H1 (cell line): ENCODE measurements around the gene CLPTM1L. TPM values are rescaled to one million over a fixed set of nuclear protein-coding genes. Genes with fewer than 3 reads are reported as not detected.

Experiments
- CHD1 ChIP-seq: IDR thresholded peaks from 2 replicates; pipeline ENCODE4 v1.6.1; 2012; ENCODE audit warnings: low read depth, low read length, improper control_type of control experiment
- SP4 ChIP-seq: IDR thresholded peaks from 2 replicates; pipeline ENCODE4 v1.6.1; 2012; ENCODE audit warnings: low read length, inconsistent platforms
- SRF ChIP-seq: IDR thresholded peaks from 2 replicates; pipeline ENCODE4 v1.6.1; 2011; ENCODE audit warnings: mild to moderate bottlenecking, low read depth, low read length, moderate library complexity
- TAF1 ChIP-seq: IDR thresholded peaks from 2 replicates; pipeline ENCODE4 v1.6.1; 2011; ENCODE audit warnings: mild to moderate bottlenecking, low read depth, low read length
- polyA plus RNA-seq, 7 experiments: library from polyadenylated mRNA; depleted of rRNA in 3 of 7; stranded (reverse) in 5 of 7; unstranded in 2 of 7; fragments of >200 nt in 5 of 7; fragments of 200-250 nt in 2 of 7; gene quantifications; 1 replicate in 5 of 7; 2 replicates in 1 of 7; 4 replicates in 1 of 7; pipeline versions ENCODE4 v1.2.1 to v1.2.3, GENCODE V29; 2011 to 2013; ENCODE audit warnings: missing spikeins in 2 of 7, mixed read lengths in 2 of 7
- total RNA-seq: library from RNA; stranded (reverse); fragmentation: NEBNext Ultra II Directional; extraction: Animal tissue kit (Norgen Biotek cat#: 25700); gene quantifications from 2 replicates; pipeline ENCODE4 v1.2.1, GENCODE V29; 2021
- TF ChIP-seq, protein P1 (sequence below): fragments of 300-600 bp; sonication (generic); IDR thresholded peaks from 2 replicates; pipeline ENCODE4 v1.7.1; 2012; ENCODE audit warnings: low read length, moderate library complexity, mild to moderate bottlenecking, inconsistent platforms; ENCODE audit not compliant: insufficient replicate concordance
- TF ChIP-seq, protein P2 (sequence below): IDR thresholded peaks from 2 replicates; pipeline ENCODE4 v1.6.1; 2012; ENCODE audit warnings: low read length, inconsistent platforms

CLPTM1L gene
- total and polyA plus RNA-seq, 2 of the 8 experiments (the other 6 are each of a cell fraction or from before 2014, with no cell fraction given), result 102 to 119 TPM

- TF ChIP-seq, protein P1, sequence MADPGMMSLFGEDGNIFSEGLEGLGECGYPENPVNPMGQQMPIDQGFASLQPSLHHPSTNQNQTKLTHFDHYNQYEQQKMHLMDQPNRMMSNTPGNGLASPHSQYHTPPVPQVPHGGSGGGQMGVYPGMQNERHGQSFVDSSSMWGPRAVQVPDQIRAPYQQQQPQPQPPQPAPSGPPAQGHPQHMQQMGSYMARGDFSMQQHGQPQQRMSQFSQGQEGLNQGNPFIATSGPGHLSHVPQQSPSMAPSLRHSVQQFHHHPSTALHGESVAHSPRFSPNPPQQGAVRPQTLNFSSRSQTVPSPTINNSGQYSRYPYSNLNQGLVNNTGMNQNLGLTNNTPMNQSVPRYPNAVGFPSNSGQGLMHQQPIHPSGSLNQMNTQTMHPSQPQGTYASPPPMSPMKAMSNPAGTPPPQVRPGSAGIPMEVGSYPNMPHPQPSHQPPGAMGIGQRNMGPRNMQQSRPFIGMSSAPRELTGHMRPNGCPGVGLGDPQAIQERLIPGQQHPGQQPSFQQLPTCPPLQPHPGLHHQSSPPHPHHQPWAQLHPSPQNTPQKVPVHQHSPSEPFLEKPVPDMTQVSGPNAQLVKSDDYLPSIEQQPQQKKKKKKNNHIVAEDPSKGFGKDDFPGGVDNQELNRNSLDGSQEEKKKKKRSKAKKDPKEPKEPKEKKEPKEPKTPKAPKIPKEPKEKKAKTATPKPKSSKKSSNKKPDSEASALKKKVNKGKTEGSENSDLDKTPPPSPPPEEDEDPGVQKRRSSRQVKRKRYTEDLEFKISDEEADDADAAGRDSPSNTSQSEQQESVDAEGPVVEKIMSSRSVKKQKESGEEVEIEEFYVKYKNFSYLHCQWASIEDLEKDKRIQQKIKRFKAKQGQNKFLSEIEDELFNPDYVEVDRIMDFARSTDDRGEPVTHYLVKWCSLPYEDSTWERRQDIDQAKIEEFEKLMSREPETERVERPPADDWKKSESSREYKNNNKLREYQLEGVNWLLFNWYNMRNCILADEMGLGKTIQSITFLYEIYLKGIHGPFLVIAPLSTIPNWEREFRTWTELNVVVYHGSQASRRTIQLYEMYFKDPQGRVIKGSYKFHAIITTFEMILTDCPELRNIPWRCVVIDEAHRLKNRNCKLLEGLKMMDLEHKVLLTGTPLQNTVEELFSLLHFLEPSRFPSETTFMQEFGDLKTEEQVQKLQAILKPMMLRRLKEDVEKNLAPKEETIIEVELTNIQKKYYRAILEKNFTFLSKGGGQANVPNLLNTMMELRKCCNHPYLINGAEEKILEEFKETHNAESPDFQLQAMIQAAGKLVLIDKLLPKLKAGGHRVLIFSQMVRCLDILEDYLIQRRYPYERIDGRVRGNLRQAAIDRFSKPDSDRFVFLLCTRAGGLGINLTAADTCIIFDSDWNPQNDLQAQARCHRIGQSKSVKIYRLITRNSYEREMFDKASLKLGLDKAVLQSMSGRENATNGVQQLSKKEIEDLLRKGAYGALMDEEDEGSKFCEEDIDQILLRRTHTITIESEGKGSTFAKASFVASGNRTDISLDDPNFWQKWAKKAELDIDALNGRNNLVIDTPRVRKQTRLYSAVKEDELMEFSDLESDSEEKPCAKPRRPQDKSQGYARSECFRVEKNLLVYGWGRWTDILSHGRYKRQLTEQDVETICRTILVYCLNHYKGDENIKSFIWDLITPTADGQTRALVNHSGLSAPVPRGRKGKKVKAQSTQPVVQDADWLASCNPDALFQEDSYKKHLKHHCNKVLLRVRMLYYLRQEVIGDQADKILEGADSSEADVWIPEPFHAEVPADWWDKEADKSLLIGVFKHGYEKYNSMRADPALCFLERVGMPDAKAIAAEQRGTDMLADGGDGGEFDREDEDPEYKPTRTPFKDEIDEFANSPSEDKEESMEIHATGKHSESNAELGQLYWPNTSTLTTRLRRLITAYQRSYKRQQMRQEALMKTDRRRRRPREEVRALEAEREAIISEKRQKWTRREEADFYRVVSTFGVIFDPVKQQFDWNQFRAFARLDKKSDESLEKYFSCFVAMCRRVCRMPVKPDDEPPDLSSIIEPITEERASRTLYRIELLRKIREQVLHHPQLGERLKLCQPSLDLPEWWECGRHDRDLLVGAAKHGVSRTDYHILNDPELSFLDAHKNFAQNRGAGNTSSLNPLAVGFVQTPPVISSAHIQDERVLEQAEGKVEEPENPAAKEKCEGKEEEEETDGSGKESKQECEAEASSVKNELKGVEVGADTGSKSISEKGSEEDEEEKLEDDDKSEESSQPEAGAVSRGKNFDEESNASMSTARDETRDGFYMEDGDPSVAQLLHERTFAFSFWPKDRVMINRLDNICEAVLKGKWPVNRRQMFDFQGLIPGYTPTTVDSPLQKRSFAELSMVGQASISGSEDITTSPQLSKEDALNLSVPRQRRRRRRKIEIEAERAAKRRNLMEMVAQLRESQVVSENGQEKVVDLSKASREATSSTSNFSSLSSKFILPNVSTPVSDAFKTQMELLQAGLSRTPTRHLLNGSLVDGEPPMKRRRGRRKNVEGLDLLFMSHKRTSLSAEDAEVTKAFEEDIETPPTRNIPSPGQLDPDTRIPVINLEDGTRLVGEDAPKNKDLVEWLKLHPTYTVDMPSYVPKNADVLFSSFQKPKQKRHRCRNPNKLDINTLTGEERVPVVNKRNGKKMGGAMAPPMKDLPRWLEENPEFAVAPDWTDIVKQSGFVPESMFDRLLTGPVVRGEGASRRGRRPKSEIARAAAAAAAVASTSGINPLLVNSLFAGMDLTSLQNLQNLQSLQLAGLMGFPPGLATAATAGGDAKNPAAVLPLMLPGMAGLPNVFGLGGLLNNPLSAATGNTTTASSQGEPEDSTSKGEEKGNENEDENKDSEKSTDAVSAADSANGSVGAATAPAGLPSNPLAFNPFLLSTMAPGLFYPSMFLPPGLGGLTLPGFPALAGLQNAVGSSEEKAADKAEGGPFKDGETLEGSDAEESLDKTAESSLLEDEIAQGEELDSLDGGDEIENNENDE, result no peak
- TF ChIP-seq SP4 (no peak), TAF1 (no peak), CHD1 (no peak), SRF (no peak)
- TF ChIP-seq, protein P2, sequence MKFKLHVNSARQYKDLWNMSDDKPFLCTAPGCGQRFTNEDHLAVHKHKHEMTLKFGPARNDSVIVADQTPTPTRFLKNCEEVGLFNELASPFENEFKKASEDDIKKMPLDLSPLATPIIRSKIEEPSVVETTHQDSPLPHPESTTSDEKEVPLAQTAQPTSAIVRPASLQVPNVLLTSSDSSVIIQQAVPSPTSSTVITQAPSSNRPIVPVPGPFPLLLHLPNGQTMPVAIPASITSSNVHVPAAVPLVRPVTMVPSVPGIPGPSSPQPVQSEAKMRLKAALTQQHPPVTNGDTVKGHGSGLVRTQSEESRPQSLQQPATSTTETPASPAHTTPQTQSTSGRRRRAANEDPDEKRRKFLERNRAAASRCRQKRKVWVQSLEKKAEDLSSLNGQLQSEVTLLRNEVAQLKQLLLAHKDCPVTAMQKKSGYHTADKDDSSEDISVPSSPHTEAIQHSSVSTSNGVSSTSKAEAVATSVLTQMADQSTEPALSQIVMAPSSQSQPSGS, result no peak
Measured at GRCh38 chr5:1276930-1277329, 68.0 kb downstream of the CLPTM1L start (continued).
